Tongue (tissue), 2 donors: ENCODE measurements around the gene GRM3. TPM values are rescaled to one million over a fixed set of nuclear protein-coding genes. Genes with fewer than 3 reads are reported as not detected.

ENCODE experiments used
- DNase-seq: peaks from one replicate; pipeline ENCODE4 v3.0.0-alpha.2; 2015
- total RNA-seq: library from RNA; depleted of rRNA; stranded (reverse); fragments of >200 nt; gene quantifications from one replicate; pipeline ENCODE4 v1.2.3, GENCODE V29; 2014

Gene GRM3
- total RNA-seq, 1 donor from 2014 or later = not detected

DNA sequence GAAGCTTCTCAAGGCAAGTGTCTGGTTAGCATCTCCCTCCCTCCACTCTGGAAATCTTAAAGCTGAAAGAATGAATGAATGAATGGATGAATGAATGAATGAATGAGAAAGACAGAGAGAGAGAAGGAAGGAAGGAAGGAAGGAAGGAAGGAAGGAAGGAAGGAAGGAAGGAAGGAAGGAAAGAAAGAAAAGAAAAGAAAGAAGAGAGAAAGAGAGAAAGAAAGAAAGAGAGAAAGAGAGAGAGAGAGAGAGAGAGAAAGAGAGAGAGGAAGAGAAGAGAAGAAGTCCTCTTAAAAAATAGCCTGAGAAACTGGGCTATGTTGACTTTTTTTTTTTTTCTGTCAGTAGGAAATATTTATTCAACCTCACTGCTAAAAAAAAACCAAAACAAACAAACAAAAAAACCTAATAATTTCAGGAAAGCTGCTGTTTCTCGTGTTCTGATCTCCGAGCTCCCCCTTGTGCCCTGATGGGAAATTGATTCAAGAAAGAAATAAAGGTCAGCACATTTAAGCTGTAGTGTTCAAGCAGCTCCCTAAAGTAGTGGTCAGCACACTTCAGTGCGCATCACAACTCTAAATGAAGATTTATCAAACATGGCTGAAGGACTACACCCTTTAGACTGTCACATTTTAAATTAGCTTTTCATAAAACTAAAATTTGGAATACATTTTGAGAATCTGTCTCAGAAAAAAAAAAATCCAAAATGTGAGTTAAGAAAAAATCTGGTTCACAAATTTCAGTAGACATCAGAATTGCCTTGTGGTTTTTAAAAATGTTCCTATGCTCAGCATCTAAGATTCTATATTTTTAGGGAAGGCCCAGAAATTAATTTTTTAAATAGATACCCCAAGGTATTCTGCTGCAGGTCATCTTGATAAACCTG, 261.5 kb downstream of the GRM3 start:
- peak; percentile 53 for DNase-seq

DNA sequence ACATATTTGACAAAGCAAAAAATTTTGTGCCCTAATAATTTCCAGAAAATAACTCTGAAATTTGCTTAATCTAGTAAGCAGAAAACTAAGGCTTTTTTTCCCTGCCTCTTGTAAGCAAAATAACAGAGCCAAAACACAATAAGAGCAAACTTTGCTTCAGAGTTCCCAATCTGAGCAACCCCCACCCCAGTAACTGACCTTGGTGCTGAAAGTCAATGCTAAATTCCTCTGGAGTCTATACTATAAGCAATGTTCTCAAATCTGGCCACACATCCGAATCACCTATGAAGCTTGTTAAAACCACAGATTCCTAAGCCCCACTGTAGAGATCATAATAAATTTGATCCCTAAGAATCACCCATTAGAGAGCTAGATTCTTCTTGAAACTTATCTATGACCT, 265.2 kb downstream of the GRM3 start:
- peak; percentile 44 for DNase-seq

DNA sequence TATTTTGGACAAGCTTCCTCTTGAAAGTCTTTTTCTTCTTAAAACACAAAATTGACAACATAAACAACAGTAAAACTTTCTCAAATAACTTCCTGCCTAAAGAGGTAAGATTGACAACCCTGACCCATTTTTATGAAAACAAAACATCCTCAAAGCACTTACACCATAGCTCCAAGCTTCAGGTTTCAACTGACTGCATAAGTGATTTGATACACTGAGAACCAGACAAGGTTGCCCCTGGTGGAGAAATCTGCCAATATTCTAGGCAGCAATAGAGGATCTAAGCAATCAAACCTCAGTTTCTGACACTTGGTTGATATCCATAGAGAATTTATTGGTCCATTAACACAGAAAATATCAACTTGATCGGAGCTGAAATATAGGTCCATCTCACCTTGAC, 267.9 kb downstream of the GRM3 start:
- DNase-seq = no peak

DNA sequence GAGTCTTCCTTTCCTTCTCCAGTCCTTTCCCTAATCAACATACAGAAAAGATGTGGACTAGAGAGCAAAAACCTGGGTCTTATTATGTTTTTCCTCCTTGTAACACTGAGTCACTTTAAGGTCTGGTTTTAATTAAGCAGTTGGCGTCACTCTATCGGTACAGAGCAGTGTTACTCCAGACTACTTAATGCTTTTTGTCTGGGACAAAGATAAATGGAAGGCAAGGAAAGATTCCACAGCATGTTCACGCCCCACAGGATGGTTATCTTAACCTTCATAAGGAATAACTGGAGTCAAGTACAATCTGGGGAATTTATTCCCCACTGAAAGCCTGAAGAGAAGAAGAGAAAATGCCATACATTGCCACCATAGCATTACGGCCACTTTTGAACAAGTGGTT, 270.0 kb downstream of the GRM3 start:
- peak; percentile 2 for DNase-seq
